Measurements from ENCODE around the gene LBH.

GRCh38 chr2:30243231-30243630 is 11.9 kb downstream of the LBH start:
- TF ChIP-seq CTCF (IDR thresholded peaks at IDR 0.05), result no peak
- no peak for TF ChIP-seq POLR2A (IDR thresholded peaks at IDR 0.05)

Measured in sigmoid colon (tissue), 3 donors.